Measurements from ENCODE around the gene ABCC8. TPM values are rescaled to one million over a fixed set of nuclear protein-coding genes. Genes with fewer than 3 reads are reported as not detected.

ABCC8 gene
- total RNA-seq, 1 experiment from 2014 or later: not detected

- no peaks in the 10 kb centered on the region for H3K9me3 ChIP-seq (ENCODE audit: insufficient read depth, low read depth)
- TF ChIP-seq CTCF (conservative IDR thresholded peaks at IDR 0.05): no peak
- TF ChIP-seq EZH2 (IDR thresholded peaks at IDR 0.05; ENCODE audit: low read depth): no peak
- ChIA-PET POLR2A (ENCODE audit: unreplicated experiment) (no interaction called here), CTCF (interaction anchor here (0.6 kb wide), 1 partner anchor 11 kb away, joined by 4 read pairs; no protein-coding TSS in a partner anchor)
- no peaks in the 10 kb centered on the region for H3K9me2 ChIP-seq (ENCODE audit: insufficient read depth)
- DNase-seq: no peak
- peaks cover 57% of the 10 kb centered on the region for H3K27me3 ChIP-seq (ENCODE audit: insufficient read depth, low read depth)
- H2AFZ ChIP-seq: no peak overlapping the region
- no peaks in the 10 kb centered on the region for H3K36me3 ChIP-seq (ENCODE audit: low read depth)
- H3K4me2 ChIP-seq: no peak overlapping the region
- no TSS peak for BruUV-seq (replicated peaks)
- no peaks in the 10 kb centered on the region for H3F3A ChIP-seq (ENCODE audit: insufficient read depth, low read depth)
- H4K20me1 ChIP-seq (ENCODE audit: insufficient read depth): no peaks in the 10 kb centered on the region
- intact Hi-C loops (cut with micrococcal nuclease; ENCODE audit: unreplicated experiment): loop anchor here (10.0 kb wide), 1 partner anchor 723 kb away; no protein-coding TSS in a partner anchor
- H3K79me2 ChIP-seq (ENCODE audit: low read depth): no peaks in the 10 kb centered on the region
- no peaks in the 10 kb centered on the region for H3K4me1 ChIP-seq (replicated peaks; ENCODE audit: insufficient read depth)
- no peak overlapping the region for H3K4me3 ChIP-seq
- H3K27ac ChIP-seq: no peak overlapping the region
Measured at GRCh38 chr11:17507773-17508172, 31.1 kb upstream of the ABCC8 start.

GRCh38 chr11:17506942-17507341, 30.3 kb upstream of the ABCC8 start:
- intact Hi-C loops (cut with micrococcal nuclease; ENCODE audit: unreplicated experiment): loop anchor here (10.0 kb wide), 1 partner anchor 722 kb away; no protein-coding TSS in a partner anchor
- Histone ChIP-seq H3K9me2 (ENCODE audit: insufficient read depth) (no peaks in the 10 kb centered on the region), H3K4me3 (no peak overlapping the region), H2AFZ (no peak overlapping the region), H3K4me1 (replicated peaks; ENCODE audit: insufficient read depth) (no peaks in the 10 kb centered on the region), H3K9me3 (ENCODE audit: insufficient read depth, low read depth) (no peaks in the 10 kb centered on the region), H3K36me3 (ENCODE audit: low read depth) (no peaks in the 10 kb centered on the region), H3K79me2 (ENCODE audit: low read depth) (no peaks in the 10 kb centered on the region), H3K4me2 (no peak overlapping the region), H3F3A (ENCODE audit: insufficient read depth, low read depth) (no peaks in the 10 kb centered on the region), H4K20me1 (ENCODE audit: insufficient read depth) (no peaks in the 10 kb centered on the region), H3K27me3 (ENCODE audit: insufficient read depth, low read depth) (peaks cover 63% of the 10 kb centered on the region), H3K27ac (no peak overlapping the region)
- no TSS peak for BruUV-seq (replicated peaks)
- DNase-seq: no peak
- no peak for TF ChIP-seq CTCF (conservative IDR thresholded peaks at IDR 0.05)
- no peak for TF ChIP-seq EZH2 (IDR thresholded peaks at IDR 0.05; ENCODE audit: low read depth)
- ChIA-PET POLR2A (ENCODE audit: unreplicated experiment) (no interaction called here), CTCF (interaction anchor here (0.6 kb wide), 2 partner anchors 237 to 609 kb away, joined by 3 read pairs; no protein-coding TSS in a partner anchor)

GRCh38 chr11:17506314-17506713, 29.7 kb upstream of the ABCC8 start:
- H3K9me3 ChIP-seq (ENCODE audit: insufficient read depth, low read depth): no peaks in the 10 kb centered on the region
- intact Hi-C loops (cut with micrococcal nuclease; ENCODE audit: unreplicated experiment): loop anchor here (10.0 kb wide), 1 partner anchor 722 kb away; no protein-coding TSS in a partner anchor
- H3K36me3 ChIP-seq (ENCODE audit: low read depth): no peaks in the 10 kb centered on the region
- ChIA-PET CTCF (interaction anchor here (0.6 kb wide), 2 partner anchors 236 to 610 kb away, joined by 3 read pairs; no protein-coding TSS in a partner anchor), POLR2A (ENCODE audit: unreplicated experiment) (no interaction called here)
- DNase-seq: no peak
- TF ChIP-seq EZH2 (IDR thresholded peaks at IDR 0.05; ENCODE audit: low read depth) (no peak), CTCF (conservative IDR thresholded peaks at IDR 0.05) (no peak)
- no peak overlapping the region for H3K4me3 ChIP-seq
- H4K20me1 ChIP-seq (ENCODE audit: insufficient read depth): no peaks in the 10 kb centered on the region
- H3K9me2 ChIP-seq (ENCODE audit: insufficient read depth): no peaks in the 10 kb centered on the region
- no TSS peak for BruUV-seq (replicated peaks)
- H3K4me2 ChIP-seq: no peak overlapping the region
- peaks cover 58% of the 10 kb centered on the region for H3K27me3 ChIP-seq (ENCODE audit: insufficient read depth, low read depth)
- no peaks in the 10 kb centered on the region for H3K79me2 ChIP-seq (ENCODE audit: low read depth)
- H3K4me1 ChIP-seq (replicated peaks; ENCODE audit: insufficient read depth): no peaks in the 10 kb centered on the region
- H2AFZ ChIP-seq: no peak overlapping the region
- H3F3A ChIP-seq (ENCODE audit: insufficient read depth, low read depth): no peaks in the 10 kb centered on the region
- no peak overlapping the region for H3K27ac ChIP-seq
